NCI-H1436 (cell line): ENCODE measurements around the gene SLC7A7.
A peak's percentile ranks its signal among the peaks of the same experiment; 100 is the strongest.
"Not testable (repeated sequence)": the region's sequence is repeated elsewhere in the genome, so short reads cannot be mapped to it uniquely, and the experiment has no call there.

ENCODE experiments used
- DNase-seq: peaks from one replicate; lab custom pipeline; 2025; lab: John Stamatoyannopoulos, UW

SLC7A7 gene

DNA sequence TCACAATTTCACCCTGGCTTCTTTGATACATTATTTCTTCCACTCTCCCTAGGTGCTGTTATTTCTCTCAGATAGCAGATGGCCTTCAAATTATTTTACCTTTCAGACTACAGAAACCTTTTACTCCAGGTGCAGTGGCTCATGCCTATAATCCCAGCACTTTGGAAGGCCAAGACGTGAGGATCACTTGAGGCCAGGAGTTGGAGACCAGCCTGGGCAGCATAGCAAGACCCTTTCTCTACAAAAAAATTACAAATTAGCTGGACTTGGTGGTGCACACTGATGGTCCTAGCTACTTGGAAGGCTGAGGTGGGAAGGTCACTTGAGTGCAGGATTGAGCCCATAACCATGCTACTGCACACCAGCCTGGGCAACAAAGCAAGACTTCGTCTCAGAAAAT lies 23.1 kb downstream of the SLC7A7 start:
- DNase-seq, result no peak

DNA sequence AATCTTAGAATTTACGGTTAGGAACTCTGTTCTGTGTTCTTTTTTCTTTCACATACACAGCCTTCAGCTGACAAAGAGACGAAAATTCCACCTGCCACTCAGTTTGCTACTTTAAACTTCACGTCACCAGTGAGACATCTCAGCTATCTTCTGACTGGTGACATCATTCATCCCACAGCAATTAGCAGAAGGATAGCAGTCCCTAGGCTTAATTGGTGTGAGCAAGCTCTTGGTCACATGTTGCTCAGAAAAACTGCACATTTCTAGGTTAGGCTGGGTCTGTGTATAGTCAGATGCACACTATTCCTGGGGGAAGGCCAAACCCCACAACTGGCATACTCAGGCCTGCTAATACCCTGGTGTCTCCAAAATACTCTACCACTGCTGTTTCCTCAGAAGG lies 23.9 kb downstream of the SLC7A7 start:
- DNase-seq, result no peak

GRCh38 chr14:22786685-22787084 lies 28.6 kb downstream of the SLC7A7 start:
- DNase-seq, result no peak

GRCh38 chr14:22781301-22781991 lies 33.8 kb downstream of the SLC7A7 start:
- DNase-seq, result no peak

DNA sequence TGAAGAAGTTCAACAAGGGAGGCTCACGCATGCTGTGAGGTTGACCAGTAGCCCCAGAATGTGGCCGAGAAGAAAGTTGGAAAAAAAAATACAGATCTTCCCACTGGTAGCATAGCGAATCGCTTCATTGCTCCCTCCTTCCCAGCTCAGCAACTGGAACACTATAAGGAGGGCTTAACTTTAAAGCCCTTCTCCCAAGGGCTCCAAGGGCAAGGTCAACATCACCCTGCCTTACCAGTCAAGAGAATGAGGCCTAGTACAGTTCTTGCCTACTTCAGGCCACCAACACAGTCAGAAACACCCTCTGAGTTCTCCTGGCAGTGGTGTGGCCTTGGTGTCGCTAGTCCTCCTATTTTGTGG lies 34.3 kb downstream of the SLC7A7 start:
- no peak for DNase-seq

DNA sequence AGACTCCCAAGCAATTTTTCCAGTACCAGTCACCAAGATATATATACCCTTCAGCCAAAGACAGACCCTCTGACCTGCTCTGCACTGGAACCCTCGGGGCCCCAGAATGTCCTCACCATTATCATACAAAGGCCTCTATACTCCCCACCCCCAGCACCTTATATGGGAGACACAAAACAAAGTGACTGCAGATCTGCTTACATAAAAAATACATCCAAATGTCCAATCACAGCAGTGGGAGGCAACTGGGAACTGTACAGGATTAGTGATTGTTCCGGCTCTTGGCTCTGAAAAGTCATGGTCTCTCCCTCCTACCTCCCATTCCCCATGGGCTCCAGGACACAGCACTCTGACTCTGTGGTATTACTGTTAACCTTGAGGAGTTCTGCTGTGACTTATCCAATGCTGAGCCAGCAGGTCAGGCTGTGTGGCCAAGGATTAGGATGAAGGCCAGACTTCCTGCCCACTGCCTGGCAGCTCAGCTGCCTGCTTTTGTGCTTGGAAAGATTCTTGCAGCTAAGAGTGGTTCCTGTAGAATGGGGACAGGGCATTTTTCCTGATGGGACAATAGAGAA lies 35.0 kb downstream of the SLC7A7 start:
- no peak for DNase-seq

GRCh38 chr14:22778084-22778483 lies 37.2 kb downstream of the SLC7A7 start:
- DNase-seq, result no peak

DNA sequence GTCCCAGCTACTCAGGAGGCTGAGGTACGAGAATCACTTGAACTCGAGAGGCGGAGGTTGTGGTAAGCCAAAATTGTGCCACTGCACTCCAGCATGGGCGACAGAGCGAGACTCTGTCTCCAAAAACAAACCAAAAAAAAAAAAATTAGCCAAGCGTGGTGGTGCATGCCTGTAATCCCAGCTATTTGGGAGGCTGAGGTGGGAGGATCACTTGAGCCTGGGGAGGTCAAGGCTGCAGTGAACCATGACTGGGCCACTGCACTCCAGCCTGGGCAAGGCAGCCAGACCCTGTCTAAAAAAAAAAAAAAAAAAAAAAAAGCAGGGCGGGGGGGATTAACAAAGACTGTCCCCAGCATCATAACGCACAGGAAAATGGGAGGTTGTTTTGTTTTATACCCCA lies 38.4 kb downstream of the SLC7A7 start:
- DNase-seq, result not testable (repeated sequence)

GRCh38 chr14:22776215-22776614 lies 39.0 kb downstream of the SLC7A7 start:
- no peak for DNase-seq

DNA sequence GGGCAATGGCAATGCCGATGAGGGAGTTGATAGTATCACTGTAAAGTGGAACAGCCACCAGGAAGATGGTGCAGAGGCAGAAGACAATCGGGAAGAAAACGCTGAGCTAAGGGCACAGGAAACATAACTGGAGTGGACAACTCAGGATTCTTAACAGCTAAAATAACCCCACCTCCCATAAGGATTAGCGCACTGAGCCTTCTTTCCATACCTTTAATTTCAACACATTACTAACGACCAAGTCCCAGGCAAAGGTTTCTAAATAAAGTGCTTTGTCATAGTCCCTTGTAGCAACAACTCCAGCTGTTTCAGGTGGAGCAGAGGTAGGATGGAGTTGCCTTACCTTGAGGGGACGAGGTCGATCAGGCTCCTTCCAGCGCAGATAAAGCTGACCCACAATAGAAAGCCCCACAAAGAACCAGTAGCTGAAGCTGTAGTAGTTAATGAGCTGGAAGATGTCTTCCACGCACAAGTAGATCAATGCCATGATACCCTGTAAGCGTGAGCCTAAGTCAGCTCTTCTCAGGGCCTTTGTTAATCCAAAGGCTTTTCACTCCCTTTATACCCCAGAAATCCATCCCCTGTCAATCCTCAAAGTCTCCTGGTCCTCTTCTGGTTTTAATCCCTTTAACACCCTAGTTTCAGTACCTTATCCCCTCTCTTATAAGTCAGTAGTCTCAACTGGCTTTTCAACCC lies 41.1 kb downstream of the SLC7A7 start:
- DNase-seq, result no peak

GRCh38 chr14:22773162-22774010 lies 41.8 kb downstream of the SLC7A7 start:
- no peak for DNase-seq

DNA sequence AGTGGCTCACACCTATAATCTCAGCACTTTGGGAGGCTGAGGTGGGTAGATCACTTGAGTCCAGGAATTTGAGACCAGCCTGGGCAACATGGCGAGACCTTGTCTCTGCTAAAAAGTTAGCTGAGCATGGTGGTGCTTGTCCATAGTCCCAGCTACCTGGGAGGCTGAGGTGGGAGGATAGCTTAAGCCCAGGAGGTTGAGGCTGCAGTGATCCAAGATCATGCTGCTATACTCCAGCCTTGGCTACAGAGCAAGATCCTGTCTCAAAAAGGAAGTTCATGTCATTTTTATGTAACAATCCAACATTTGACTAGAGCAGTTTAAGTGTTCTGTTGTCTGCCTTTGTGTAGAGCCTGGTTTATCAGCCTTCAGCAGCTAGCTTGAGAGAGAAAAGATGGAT lies 42.5 kb downstream of the SLC7A7 start:
- no peak for DNase-seq

GRCh38 chr14:22770481-22771187 lies 44.6 kb downstream of the SLC7A7 start:
- DNase-seq, result no peak

DNA sequence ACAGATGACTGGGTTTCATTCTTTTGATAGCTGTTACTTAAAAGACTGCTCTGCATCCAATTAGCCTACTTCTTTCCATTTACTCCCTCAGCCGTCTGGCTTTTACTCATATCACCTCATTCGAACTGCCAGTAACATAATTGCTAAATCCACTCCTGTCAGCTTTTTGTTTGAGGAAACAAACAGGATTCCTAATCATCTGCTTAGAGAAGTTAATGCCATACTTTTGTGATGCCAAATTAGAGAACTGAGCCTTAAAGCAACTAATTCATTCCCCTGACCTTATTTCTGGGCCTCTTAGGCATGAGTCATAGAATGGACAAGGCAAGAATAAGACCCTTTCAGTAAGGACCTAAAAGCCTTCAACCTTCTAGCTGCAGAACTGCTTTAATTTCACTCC lies 45.9 kb downstream of the SLC7A7 start:
- DNase-seq, result no peak

DNA sequence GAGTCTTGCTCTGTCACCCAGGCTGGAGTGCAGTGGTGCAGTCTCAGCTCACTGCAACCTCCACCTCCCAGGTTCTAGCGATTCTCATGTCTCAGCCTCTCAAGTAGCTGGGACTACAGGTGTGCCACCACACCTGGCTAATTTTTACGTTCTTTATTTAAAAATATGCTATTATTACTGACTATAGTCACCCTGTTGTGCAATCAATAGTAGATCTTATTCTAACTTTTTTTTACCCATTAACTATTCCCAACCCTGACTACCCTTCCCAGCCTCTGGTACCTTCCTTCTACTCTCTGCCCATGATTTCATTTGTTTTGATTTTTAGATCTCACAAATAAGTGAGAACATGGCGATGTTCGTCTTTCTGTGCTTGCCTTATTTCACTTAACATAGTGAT lies 46.3 kb downstream of the SLC7A7 start:
- no peak for DNase-seq

GRCh38 chr14:22767323-22767589 lies 48.0 kb downstream of the SLC7A7 start:
- no peak for DNase-seq

DNA sequence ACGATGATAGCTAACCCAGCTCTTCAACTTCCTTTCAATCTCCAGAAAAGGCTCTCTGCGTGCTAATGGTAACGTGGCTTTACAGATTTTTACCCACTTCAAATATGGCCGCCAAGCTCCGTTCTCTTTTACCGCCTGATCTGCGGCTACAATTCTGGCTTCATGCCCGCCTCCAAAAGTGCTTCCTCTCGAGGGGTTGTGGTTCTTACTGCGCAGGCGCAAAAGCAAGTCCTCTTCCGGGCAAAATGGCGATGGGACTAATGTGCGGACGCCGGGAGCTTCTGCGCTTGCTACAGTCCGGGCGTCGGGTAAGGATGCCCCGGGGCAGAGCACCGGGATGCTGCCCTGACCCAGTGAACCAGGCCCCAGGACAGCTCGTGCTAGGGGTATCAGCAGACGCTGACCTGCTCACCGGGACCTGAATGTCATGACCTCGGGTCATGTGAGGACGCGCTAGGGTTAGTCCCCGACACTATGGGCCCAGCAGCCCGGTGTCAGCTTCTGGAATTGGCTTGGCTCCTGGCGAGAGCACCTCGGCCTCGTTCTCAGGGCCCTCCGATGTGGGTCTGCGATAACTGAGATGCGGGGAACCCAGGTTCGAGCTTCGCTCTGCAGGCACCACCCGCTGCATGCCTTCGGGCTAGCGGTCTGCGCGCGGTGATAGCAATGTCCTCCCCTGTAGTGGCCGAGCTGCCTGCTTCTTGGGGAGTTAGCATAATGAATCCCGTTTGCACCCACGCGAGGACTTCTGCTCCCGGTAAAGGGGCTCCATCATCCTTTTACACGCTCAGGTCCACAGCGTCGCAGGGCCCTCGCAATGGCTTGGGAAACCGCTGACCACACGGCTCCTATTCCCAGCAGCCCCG lies 48.5 kb downstream of the SLC7A7 start, which contains the start of gene OXA1L:
TSS of gene OXA1L (plus strand) at position 232 of the 866 bp plus-strand sequence. CDS start at position 246, 14 bp downstream.
- peak; percentile 96 for DNase-seq

GRCh38 chr14:22764382-22764781 lies 50.9 kb downstream of the SLC7A7 start:
- no peak for DNase-seq

DNA sequence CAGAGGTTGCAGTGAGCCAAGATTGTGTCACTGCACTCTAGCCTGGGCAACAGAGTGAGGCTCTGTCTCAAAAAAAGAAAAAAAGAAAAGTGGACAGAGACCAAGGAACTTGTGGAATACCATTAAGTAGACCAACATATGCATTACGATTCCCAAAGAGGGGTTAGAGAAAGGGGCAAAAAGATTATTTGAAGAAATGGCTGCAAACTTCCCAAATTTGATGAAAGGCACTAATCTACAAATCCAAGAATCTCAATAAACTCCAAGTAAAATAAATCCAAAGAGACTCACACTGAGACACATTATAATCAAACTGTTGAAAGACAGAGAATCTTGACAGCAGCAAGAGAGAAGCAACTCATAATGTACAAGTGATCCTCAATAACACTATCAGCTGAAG lies 53.5 kb downstream of the SLC7A7 start:
- DNase-seq, result no peak

DNA sequence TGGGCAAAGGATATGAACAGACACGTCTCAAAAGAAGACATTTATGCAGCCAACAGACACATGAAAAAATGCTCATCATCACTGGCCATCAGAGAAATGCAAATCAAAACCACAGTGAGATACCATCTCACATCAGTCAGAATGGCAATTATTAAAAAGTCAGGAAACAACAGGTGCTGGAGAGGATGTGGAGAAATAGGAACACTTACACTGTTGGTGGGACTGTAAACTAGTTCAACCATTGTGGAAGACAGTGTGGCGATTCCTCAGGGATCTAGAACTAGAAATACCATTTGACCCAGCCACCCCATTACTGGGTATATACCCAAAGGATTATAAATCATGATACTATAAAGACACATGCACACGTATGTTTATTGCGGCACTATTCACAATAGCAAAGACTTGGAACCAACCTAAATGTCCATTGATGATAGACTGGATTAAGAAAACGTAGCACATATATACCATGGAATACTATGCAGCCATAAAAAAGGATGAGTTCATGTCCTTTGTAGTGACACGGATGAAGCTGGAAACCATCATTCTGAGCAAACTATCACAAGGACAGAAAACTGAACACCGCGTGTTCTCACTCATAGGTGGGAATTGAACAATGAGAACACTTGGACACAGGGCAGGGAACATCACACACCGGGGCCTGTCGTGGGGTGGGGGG lies 57.1 kb downstream of the SLC7A7 start:
- DNase-seq, result not testable (repeated sequence)

DNA sequence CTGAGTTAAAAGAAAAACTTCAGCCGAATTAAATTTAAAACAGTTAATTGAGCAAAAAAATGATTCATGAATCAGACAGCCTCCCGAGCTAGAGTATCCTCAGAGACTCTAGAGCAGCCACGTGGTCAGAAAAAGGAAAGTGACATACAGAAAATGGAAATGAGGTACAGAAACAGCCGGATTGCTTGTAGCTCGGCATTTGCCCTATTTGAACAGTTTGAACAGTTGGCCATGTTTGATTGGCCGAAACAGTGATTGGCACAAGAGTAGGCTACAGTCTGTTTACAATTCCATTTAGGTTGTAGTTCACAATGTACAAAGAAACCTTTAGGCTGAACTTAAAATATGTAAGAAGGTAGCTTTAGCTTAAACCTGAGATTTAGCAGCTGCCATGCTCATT lies 61.6 kb downstream of the SLC7A7 start:
- no peak for DNase-seq
